Breast epithelium (tissue), 4 donors: Measurements from ENCODE around the gene MYF5. TPM values are rescaled to one million over a fixed set of nuclear protein-coding genes. Genes with fewer than 3 reads are reported as not detected.
"Not testable (repeated sequence)": the region's sequence is repeated elsewhere in the genome, so short reads cannot be mapped to it uniquely, and the experiment has no call there.

Source experiments
- DNase-seq, 2 donors: peaks; one replicate each; pipeline ENCODE4 v3.0.0-alpha.2; 2019; ENCODE audit warnings: low spot score in 2 of 2
- H3K27ac ChIP-seq, 2 donors: fragments of 200-600 bp; sonication (generic) in 1 of 2; one replicate each; pipeline ENCODE4 v1.5.1; 2016 to 2019; ENCODE audit warnings: mild to moderate bottlenecking in 1 of 2
- H3K27me3 ChIP-seq, 2 donors: fragments of 200-600 bp; sonication (generic) in 1 of 2; one replicate each; pipeline versions ENCODE4 v1.5.1 to v1.6.0; 2017 to 2019; ENCODE audit warnings: control low read depth in 1 of 2, mild to moderate bottlenecking in 1 of 2
- H3K36me3 ChIP-seq: fragments of 200-600 bp; one replicate; pipeline ENCODE4 v1.5.1; 2019
- H3K4me1 ChIP-seq, 2 donors: fragments of 200-600 bp; sonication (generic); one replicate each; pipeline ENCODE4 v1.5.1; 2016 to 2019; ENCODE audit warnings: control low read depth in 1 of 2
- H3K4me3 ChIP-seq, 3 donors: fragments of 200-600 bp; sonication (generic); 1 replicate in 2 of 3; 2 replicates in 1 of 3; pipeline ENCODE4 v1.5.1; 2016 to 2019; ENCODE audit warnings: mild to moderate bottlenecking in 3 of 3, moderate library complexity in 2 of 3
- H3K9me3 ChIP-seq, 2 donors: fragments of 200-600 bp; sonication (generic) in 1 of 2; one replicate each; pipeline ENCODE4 v1.5.1; 2016 to 2019; ENCODE audit warnings: control low read depth in 1 of 2
- POLR2A ChIP-seq: fragments of 450-650 bp; IDR thresholded peaks from one replicate; pipeline ENCODE4 v1.6.1; 2016; ENCODE audit warnings: antibody characterized with exemption, mild to moderate bottlenecking, moderate library complexity
- POLR2AphosphoS5 ChIP-seq, 3 donors: sonication (generic); formaldehyde crosslinking; IDR thresholded peaks; one replicate each; pipeline ENCODE4 v1.6.1; 2017; ENCODE audit warnings: antibody characterized with exemption in 3 of 3
- intact Hi-C: fragments of 100-400 bp; cut with DNase I; formaldehyde crosslinking; loops from one replicate; pipeline ENCODE4 v1.15.1; 2023; ENCODE audit warnings: low total_unique reads
- total RNA-seq, 3 donors: library from RNA; depleted of rRNA; stranded (reverse); fragments of >200 nt; gene quantifications; one replicate each; pipeline ENCODE4 v1.1.0, GENCODE V29; 2016
- TF ChIP-seq, protein P1 (sequence below), 3 donors: fragments of 450-650 bp; IDR thresholded peaks; one replicate each; pipeline ENCODE4 v1.5.1; 2016 to 2017; ENCODE audit warnings: antibody characterized with exemption in 3 of 3, mild to moderate bottlenecking in 3 of 3, moderate library complexity in 3 of 3

MYF5 gene
- total RNA-seq = not detected

GRCh38 chr12:80716696-80717469, at the start of gene MYF5:
TSS of gene MYF5 (plus strand) at chr12:80716912. CDS start at chr12:80717064, 152 bp downstream.
- no peak within 1 kb of the TSS for H3K27ac ChIP-seq
- peaks cover 0 to 17% of the 10 kb centered on the region in 2 donors for H3K27me3 ChIP-seq
- DNase-seq = no peak
- no peak within 1 kb of the TSS for H3K4me3 ChIP-seq
- no peaks in the 10 kb centered on the region for H3K36me3 ChIP-seq
- intact Hi-C loops = no loop called here
- TF ChIP-seq, protein P1, sequence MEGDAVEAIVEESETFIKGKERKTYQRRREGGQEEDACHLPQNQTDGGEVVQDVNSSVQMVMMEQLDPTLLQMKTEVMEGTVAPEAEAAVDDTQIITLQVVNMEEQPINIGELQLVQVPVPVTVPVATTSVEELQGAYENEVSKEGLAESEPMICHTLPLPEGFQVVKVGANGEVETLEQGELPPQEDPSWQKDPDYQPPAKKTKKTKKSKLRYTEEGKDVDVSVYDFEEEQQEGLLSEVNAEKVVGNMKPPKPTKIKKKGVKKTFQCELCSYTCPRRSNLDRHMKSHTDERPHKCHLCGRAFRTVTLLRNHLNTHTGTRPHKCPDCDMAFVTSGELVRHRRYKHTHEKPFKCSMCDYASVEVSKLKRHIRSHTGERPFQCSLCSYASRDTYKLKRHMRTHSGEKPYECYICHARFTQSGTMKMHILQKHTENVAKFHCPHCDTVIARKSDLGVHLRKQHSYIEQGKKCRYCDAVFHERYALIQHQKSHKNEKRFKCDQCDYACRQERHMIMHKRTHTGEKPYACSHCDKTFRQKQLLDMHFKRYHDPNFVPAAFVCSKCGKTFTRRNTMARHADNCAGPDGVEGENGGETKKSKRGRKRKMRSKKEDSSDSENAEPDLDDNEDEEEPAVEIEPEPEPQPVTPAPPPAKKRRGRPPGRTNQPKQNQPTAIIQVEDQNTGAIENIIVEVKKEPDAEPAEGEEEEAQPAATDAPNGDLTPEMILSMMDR (IDR thresholded peaks at IDR 0.05) = no peak
- TF ChIP-seq POLR2AphosphoS5 (IDR thresholded peaks at IDR 0.05) = no peak
- TF ChIP-seq POLR2A = no peak
- no peaks in the 10 kb centered on the region for H3K9me3 ChIP-seq
- no peaks in the 10 kb centered on the region for H3K4me1 ChIP-seq

DNA sequence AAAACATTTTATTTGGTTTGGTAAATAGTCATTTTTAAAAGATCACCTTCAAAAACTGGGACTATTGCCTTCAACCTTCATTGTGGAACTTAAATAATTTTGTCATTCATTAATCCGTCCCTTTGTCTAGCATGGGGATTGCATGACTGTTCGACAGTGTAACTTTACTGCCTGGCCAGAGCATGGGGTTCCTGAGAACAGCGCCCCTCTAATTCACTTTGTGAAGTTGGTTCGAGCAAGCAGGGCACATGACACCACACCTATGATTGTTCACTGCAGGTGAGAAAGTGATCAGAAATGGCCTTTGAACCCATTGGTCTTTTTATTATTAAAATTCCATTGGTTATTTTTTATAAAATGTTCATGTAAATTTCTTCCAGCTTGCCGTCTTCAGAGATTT, 46.5 kb upstream of the MYF5 start:
- H3K27ac ChIP-seq = no peak overlapping the region
- H3K9me3 ChIP-seq = no peaks in the 10 kb centered on the region
- no peak for TF ChIP-seq POLR2A
- TF ChIP-seq, protein P1 (IDR thresholded peaks at IDR 0.05) = no peak
- TF ChIP-seq POLR2AphosphoS5 (IDR thresholded peaks at IDR 0.05) = no peak
- intact Hi-C loops = no loop called here
- no peak overlapping the region for H3K4me3 ChIP-seq
- DNase-seq = no peak
- H3K36me3 ChIP-seq = no peaks in the 10 kb centered on the region
- H3K4me1 ChIP-seq = no peaks in the 10 kb centered on the region
- no peaks in the 10 kb centered on the region for H3K27me3 ChIP-seq

- H3K27ac ChIP-seq, H3K4me1 ChIP-seq, H3K36me3 ChIP-seq, H3K27me3 ChIP-seq, H3K9me3 ChIP-seq, DNase-seq, intact Hi-C loops, H3K4me3 ChIP-seq: not testable (repeated sequence)
These were observed 40.6 kb upstream of the MYF5 start for GRCh38 chr12:80676042-80676636.

- TF ChIP-seq, protein P1 (IDR thresholded peaks at IDR 0.05) = no peak
- DNase-seq = no peak
- H3K27me3 ChIP-seq = no peaks in the 10 kb centered on the region
- H3K4me1 ChIP-seq = no peaks in the 10 kb centered on the region
- no peaks in the 10 kb centered on the region for H3K9me3 ChIP-seq
- no peaks in the 10 kb centered on the region for H3K36me3 ChIP-seq
- no peak overlapping the region for H3K27ac ChIP-seq
- intact Hi-C loops = no loop called here
- no peak overlapping the region for H3K4me3 ChIP-seq
These were observed 39.9 kb upstream of the MYF5 start for GRCh38 chr12:80676856-80677255.

DNA sequence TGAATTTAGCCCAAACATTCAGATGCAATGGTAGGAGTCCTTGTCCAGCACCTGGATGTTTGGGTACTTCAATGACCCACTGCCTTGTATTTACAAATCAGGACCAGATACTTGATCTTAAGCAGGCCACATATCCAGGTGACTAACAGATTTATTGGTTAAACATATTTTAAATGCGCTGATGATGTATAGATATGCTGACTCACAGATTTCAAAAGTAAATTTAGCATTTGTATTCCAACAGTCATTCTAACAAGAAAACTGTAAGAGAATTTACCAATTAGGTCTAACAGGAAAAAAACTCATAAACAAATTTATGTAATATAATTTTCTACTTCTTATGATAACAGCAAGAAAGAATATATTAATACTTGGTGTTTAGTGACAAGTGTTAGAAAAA, 38.7 kb upstream of the MYF5 start:
- H3K9me3 ChIP-seq = no peaks in the 10 kb centered on the region
- no peaks in the 10 kb centered on the region for H3K36me3 ChIP-seq
- TF ChIP-seq POLR2A = no peak
- no peak for TF ChIP-seq POLR2AphosphoS5 (IDR thresholded peaks at IDR 0.05)
- TF ChIP-seq, protein P1 (IDR thresholded peaks at IDR 0.05) = no peak
- H3K4me3 ChIP-seq = no peak overlapping the region
- intact Hi-C loops = no loop called here
- no peaks in the 10 kb centered on the region for H3K4me1 ChIP-seq
- H3K27ac ChIP-seq = no peak overlapping the region
- DNase-seq = no peak
- H3K27me3 ChIP-seq = no peaks in the 10 kb centered on the region
